Keratinocyte (primary cell): ENCODE results near the gene FUT8.

Source experiments
- EZH2 ChIP-seq: IDR thresholded peaks from one replicate; pipeline ENCODE4 v1.6.1; 2012; ENCODE audit warnings: inconsistent platforms, mild to moderate bottlenecking, low read length, moderate library complexity
- TF ChIP-seq, protein P1 (sequence below), 3 experiments: IDR thresholded peaks in 1 of 3; conservative IDR thresholded peaks in 1 of 3; optimal IDR thresholded peaks in 1 of 3; 2 replicates in 2 of 3; 3 replicates in 1 of 3; pipeline versions ENCODE3 to v1.5.1; 2011; ENCODE audit warnings: low read length in 3 of 3, mild to moderate bottlenecking in 3 of 3, moderate library complexity in 2 of 3, control low read depth in 1 of 3, inconsistent platforms in 1 of 3; ENCODE audit not compliant: insufficient read depth in 2 of 3; ENCODE audit errors: extremely low read depth in 1 of 3

DNA sequence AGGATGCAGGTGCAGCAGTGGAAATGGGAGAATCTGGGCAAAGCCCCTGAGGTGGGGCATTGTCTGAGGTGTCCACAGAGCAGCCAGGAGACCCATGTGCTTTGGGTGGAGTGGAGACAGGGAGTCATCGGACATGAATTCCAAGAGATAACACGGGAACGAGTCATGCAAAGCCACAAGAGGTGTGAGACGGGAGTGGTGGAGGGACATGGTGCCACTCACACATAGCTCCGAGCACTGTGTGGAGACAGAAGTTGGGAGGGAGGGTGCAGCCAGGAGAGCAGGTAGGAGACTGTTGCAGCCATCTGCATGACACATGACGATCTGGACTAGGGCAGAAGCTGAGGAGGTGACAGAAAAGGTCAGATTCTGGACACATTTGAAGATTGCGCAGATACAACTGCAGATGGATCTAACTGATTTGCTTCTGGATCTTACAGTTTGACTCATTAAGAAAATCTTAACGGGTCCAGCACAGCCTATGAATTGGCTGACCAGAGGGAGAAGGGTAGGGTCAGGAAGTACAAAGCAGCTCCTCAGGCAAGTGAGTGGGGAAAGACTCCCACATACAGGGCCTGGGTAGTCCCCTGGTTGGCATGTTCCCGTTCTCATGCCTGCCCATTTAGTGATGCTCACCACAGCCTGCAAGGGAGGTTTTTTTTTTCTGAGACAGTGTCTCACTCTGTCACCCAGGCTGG, 379.8 kb downstream of the FUT8 start:
- TF ChIP-seq, protein P1, sequence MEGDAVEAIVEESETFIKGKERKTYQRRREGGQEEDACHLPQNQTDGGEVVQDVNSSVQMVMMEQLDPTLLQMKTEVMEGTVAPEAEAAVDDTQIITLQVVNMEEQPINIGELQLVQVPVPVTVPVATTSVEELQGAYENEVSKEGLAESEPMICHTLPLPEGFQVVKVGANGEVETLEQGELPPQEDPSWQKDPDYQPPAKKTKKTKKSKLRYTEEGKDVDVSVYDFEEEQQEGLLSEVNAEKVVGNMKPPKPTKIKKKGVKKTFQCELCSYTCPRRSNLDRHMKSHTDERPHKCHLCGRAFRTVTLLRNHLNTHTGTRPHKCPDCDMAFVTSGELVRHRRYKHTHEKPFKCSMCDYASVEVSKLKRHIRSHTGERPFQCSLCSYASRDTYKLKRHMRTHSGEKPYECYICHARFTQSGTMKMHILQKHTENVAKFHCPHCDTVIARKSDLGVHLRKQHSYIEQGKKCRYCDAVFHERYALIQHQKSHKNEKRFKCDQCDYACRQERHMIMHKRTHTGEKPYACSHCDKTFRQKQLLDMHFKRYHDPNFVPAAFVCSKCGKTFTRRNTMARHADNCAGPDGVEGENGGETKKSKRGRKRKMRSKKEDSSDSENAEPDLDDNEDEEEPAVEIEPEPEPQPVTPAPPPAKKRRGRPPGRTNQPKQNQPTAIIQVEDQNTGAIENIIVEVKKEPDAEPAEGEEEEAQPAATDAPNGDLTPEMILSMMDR (optimal IDR thresholded peaks at IDR 0.05 in 1 of 3, IDR thresholded peaks at IDR 0.05 in 1 of 3, conservative IDR thresholded peaks at IDR 0.05 in 1 of 3; ENCODE audit: extremely low read depth in 1 of 3, insufficient read depth in 2 of 3, low read length in 3 of 3) = no peak
- TF ChIP-seq EZH2 = no peak
